ENCODE data around the gene HHIPL1. TPM values are rescaled to one million over a fixed set of nuclear protein-coding genes. Genes with fewer than 3 reads are reported as not detected.

Gene HHIPL1
- total RNA-seq, 3 donors from 2014 or later (not counting 1 experiment from before 2014, with no cell fraction given): not detected

DNA sequence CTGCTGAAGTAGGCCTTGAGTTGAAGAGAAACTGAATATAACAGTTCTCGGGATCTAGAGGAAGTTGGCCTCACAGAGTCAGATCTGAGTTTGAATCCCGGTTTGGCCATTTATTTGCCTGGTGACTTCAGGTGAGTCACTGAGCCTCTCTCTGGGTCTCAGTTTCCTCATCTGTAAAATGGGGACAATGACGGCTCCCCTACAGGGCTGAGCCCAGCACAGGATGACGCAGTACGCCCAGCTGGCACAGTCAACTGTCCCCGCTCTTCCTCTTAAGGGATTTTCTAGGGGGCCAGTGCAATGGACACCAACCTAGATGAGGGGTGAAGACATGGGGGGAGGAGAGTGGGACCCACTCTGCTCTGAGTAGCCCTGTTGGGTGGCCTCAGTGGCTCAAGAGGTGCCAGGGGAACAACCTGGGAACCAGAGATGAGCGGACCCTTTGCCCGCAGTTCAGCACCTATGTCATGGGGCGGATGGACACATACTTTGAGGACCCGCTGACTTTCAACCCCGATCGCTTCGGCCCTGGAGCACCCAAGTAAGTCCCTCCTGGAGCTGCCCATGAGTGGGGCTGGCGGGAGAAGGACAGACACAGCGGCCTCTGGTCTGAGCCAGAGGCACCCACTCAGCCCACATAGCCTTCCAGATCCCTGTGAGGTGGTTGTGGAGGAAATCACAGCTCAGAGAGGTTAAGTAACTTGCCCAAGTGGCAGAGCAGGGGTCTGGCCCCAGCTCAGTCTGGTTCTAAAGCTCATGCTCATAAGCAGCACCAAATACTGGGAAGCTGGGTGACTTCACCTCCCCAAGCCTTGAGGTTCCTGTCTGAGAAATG lies 80.2 kb downstream of the HHIPL1 start:
- no peak overlapping the region for H3K27ac ChIP-seq (ENCODE audit: low read length)
- Mint-ChIP-seq H3K4me1 (no peaks in the 10 kb centered on the region), H3K9me3 (no peaks in the 10 kb centered on the region), H3K4me3 (no peak overlapping the region), H3K27ac (no peak overlapping the region), H3K27me3 (ENCODE audit: low read depth in 2 of 2) (peaks cover 6 to 19% of the 10 kb centered on the region in 2 donors), H3K36me3 (no peaks in the 10 kb centered on the region)
- no peaks in the 10 kb centered on the region for H3K4me1 ChIP-seq (ENCODE audit: control insufficient read depth, insufficient read depth, low read length)
- peaks cover 6% of the 10 kb centered on the region for H3K27me3 ChIP-seq (ENCODE audit: control insufficient read depth, insufficient read depth, low read length)
- intact Hi-C loops (cut with micrococcal nuclease): no loop called here
- ATAC-seq (no peak), DNase-seq (peak in 1 of 2 donors; percentile 6)
- no peaks in the 10 kb centered on the region for H3K9me3 ChIP-seq (ENCODE audit: control insufficient read depth, insufficient read depth, low read length)
- WGBS (ENCODE audit: insufficient coverage): 91% methylated on average over 15 of the region's 15 CpGs
- H3K36me3 ChIP-seq (ENCODE audit: control insufficient read depth, insufficient read depth, low read length): no peaks in the 10 kb centered on the region
- TF ChIP-seq, protein P1, sequence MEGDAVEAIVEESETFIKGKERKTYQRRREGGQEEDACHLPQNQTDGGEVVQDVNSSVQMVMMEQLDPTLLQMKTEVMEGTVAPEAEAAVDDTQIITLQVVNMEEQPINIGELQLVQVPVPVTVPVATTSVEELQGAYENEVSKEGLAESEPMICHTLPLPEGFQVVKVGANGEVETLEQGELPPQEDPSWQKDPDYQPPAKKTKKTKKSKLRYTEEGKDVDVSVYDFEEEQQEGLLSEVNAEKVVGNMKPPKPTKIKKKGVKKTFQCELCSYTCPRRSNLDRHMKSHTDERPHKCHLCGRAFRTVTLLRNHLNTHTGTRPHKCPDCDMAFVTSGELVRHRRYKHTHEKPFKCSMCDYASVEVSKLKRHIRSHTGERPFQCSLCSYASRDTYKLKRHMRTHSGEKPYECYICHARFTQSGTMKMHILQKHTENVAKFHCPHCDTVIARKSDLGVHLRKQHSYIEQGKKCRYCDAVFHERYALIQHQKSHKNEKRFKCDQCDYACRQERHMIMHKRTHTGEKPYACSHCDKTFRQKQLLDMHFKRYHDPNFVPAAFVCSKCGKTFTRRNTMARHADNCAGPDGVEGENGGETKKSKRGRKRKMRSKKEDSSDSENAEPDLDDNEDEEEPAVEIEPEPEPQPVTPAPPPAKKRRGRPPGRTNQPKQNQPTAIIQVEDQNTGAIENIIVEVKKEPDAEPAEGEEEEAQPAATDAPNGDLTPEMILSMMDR (IDR thresholded peaks at IDR 0.05): no peak
- no peak overlapping the region for H3K4me3 ChIP-seq (ENCODE audit: low read length)

- Histone ChIP-seq H3K4me3 (ENCODE audit: low read length) (no peak overlapping the region), H3K27ac (ENCODE audit: low read length) (no peak overlapping the region), H3K27me3 (ENCODE audit: control insufficient read depth, insufficient read depth, low read length) (peaks cover 10% of the 10 kb centered on the region), H3K9me3 (ENCODE audit: control insufficient read depth, insufficient read depth, low read length) (no peaks in the 10 kb centered on the region), H3K36me3 (ENCODE audit: control insufficient read depth, insufficient read depth, low read length) (no peaks in the 10 kb centered on the region), H3K4me1 (ENCODE audit: control insufficient read depth, insufficient read depth, low read length) (no peaks in the 10 kb centered on the region)
- H3K36me3 Mint-ChIP-seq: no peaks in the 10 kb centered on the region
- ATAC-seq: no peak
- peak in 1 of 2 donors; percentile 9 for DNase-seq
- WGBS (ENCODE audit: insufficient coverage): 42% methylated on average over 18 of the region's 18 CpGs
- H3K27ac Mint-ChIP-seq: no peak overlapping the region
- intact Hi-C loops (cut with micrococcal nuclease): no loop called here
- H3K4me3 Mint-ChIP-seq: no peak overlapping the region
- no peaks in the 10 kb centered on the region for H3K4me1 Mint-ChIP-seq
- no peaks in the 10 kb centered on the region for H3K9me3 Mint-ChIP-seq
- peaks cover 6 to 19% of the 10 kb centered on the region in 2 donors for H3K27me3 Mint-ChIP-seq (ENCODE audit: low read depth in 2 of 2)
- TF ChIP-seq, protein P1 (IDR thresholded peaks at IDR 0.05): no peak
These were observed 81.0 kb downstream of the HHIPL1 start for GRCh38 chr14:99725774-99726537.

- H3K27ac ChIP-seq (ENCODE audit: low read length): no peak overlapping the region
- DNase-seq (peak in 1 of 2 donors; percentile 3), ATAC-seq (no peak)
- Mint-ChIP-seq H3K27ac (no peak overlapping the region), H3K36me3 (no peaks in the 10 kb centered on the region), H3K9me3 (no peaks in the 10 kb centered on the region), H3K27me3 (ENCODE audit: low read depth in 2 of 2) (peaks cover 6 to 19% of the 10 kb centered on the region in 2 donors), H3K4me3 (no peak overlapping the region), H3K4me1 (no peaks in the 10 kb centered on the region)
- H3K9me3 ChIP-seq (ENCODE audit: control insufficient read depth, insufficient read depth, low read length): no peaks in the 10 kb centered on the region
- H3K27me3 ChIP-seq (ENCODE audit: control insufficient read depth, insufficient read depth, low read length): peaks cover 10% of the 10 kb centered on the region
- intact Hi-C loops (cut with micrococcal nuclease): no loop called here
- H3K36me3 ChIP-seq (ENCODE audit: control insufficient read depth, insufficient read depth, low read length): no peaks in the 10 kb centered on the region
- TF ChIP-seq, protein P1 (IDR thresholded peaks at IDR 0.05): no peak
- WGBS (ENCODE audit: insufficient coverage): 82% methylated on average over 26 of the region's 26 CpGs
- H3K4me1 ChIP-seq (ENCODE audit: control insufficient read depth, insufficient read depth, low read length): no peaks in the 10 kb centered on the region
- no peak overlapping the region for H3K4me3 ChIP-seq (ENCODE audit: low read length)
These were observed 81.7 kb downstream of the HHIPL1 start for GRCh38 chr14:99726538-99727095.

Data from natural killer cell (primary cell).